Loucy (cell line): ENCODE measurements around the gene RNF181.

Source experiments
- H2AFZ ChIP-seq: fragments of 200-600 bp; sonication (generic); 2 replicates; pipeline ENCODE4 v1.6.0; 2016; ENCODE audit warnings: antibody characterized with exemption, mild to moderate bottlenecking, low read length, moderate library complexity
- H3F3A ChIP-seq: fragments of 200-600 bp; 2 replicates; pipeline ENCODE4 v1.6.0; 2016; ENCODE audit warnings: antibody characterized with exemption, low read depth, mild to moderate bottlenecking
- H3K27me3 ChIP-seq: fragments of 200-600 bp; sonication (generic); 2 replicates; pipeline ENCODE4 v1.6.1; 2014; ENCODE audit warnings: low read length, mild to moderate bottlenecking; ENCODE audit not compliant: insufficient read depth, poor library complexity, severe bottlenecking
- H3K36me3 ChIP-seq: fragments of 200-600 bp; sonication (generic); 2 replicates; pipeline ENCODE4 v1.6.1; 2016; ENCODE audit warnings: low read length; ENCODE audit not compliant: insufficient read depth
- H3K4me1 ChIP-seq: fragments of 200-600 bp; sonication (generic); 2 replicates; pipeline ENCODE4 v1.5.1; 2014; ENCODE audit warnings: low read length, mild to moderate bottlenecking; ENCODE audit not compliant: insufficient read depth, poor library complexity, severe bottlenecking
- H3K4me2 ChIP-seq: fragments of 200-600 bp; sonication (generic); 2 replicates; pipeline ENCODE4 v1.6.0; 2014; ENCODE audit warnings: antibody characterized with exemption, low read length, low read depth, mild to moderate bottlenecking; ENCODE audit not compliant: poor library complexity, severe bottlenecking
- H3K4me3 ChIP-seq: fragments of 200-600 bp; sonication (generic); 2 replicates; pipeline ENCODE4 v1.5.1; 2014; ENCODE audit warnings: low read length, mild to moderate bottlenecking, mixed read lengths; ENCODE audit not compliant: poor library complexity, severe bottlenecking
- H3K79me2 ChIP-seq: fragments of 200-600 bp; sonication (generic); 2 replicates; pipeline ENCODE4 v1.6.1; 2014; ENCODE audit warnings: low read length; ENCODE audit not compliant: insufficient read depth
- H3K9ac ChIP-seq: fragments of 200-600 bp; sonication (generic); 2 replicates; pipeline ENCODE4 v1.6.0; 2014; ENCODE audit warnings: mild to moderate bottlenecking, low read depth, low read length, moderate library complexity; ENCODE audit not compliant: poor library complexity, severe bottlenecking
- H3K9me2 ChIP-seq: fragments of 200-600 bp; sonication (generic); replicated peaks from 2 replicates; pipeline ENCODE4 v1.6.1; 2016; ENCODE audit warnings: low read depth, low read length, mixed read lengths
- H3K9me3 ChIP-seq: fragments of 200-600 bp; sonication (generic); 2 replicates; pipeline ENCODE4 v1.6.1; 2014; ENCODE audit warnings: mild to moderate bottlenecking, antibody characterized with exemption, low read length, low read depth; ENCODE audit not compliant: insufficient read depth
- H4K20me1 ChIP-seq: fragments of 200-600 bp; sonication (generic); 2 replicates; pipeline ENCODE4 v1.6.0; 2014; ENCODE audit warnings: antibody characterized with exemption, low read length, mild to moderate bottlenecking; ENCODE audit not compliant: insufficient read depth, poor library complexity, severe bottlenecking
- CTCF ChIP-seq: fragments of 200-600 bp; sonication (generic); conservative IDR thresholded peaks from 2 replicates; pipeline ENCODE4 v1.5.1; 2014; ENCODE audit warnings: mild to moderate bottlenecking, antibody characterized with exemption, low read length
- EZH2phosphoT487 ChIP-seq: fragments of 200-600 bp; IDR thresholded peaks from 2 replicates; pipeline ENCODE4 v1.6.1; 2018; ENCODE audit warnings: antibody characterized with exemption, mild to moderate bottlenecking, moderate library complexity, borderline replicate concordance

The RNF181 gene

GRCh38 chr2:85597241-85597640 lies 1.7 kb downstream of the RNF181 start:
- Histone ChIP-seq H3K9me3 (no peaks in the 10 kb centered on the region), H3K9me2 (no peaks in the 10 kb centered on the region), H4K20me1 (peaks cover 21% of the 10 kb centered on the region), H3F3A (no peaks in the 10 kb centered on the region), H3K9ac (peak overlapping the region; percentile 89), H3K4me1 (peaks cover 30% of the 10 kb centered on the region), H3K27me3 (no peaks in the 10 kb centered on the region), H3K4me3 (peak overlapping the region; percentile 97), H3K4me2 (peak overlapping the region; percentile 96), H2AFZ (no peak overlapping the region), H3K79me2 (peaks cover 44% of the 10 kb centered on the region), H3K36me3 (no peaks in the 10 kb centered on the region; the same call in 1 of the 2 replicates)
- TF ChIP-seq CTCF (no peak), EZH2phosphoT487 (no peak)

DNA sequence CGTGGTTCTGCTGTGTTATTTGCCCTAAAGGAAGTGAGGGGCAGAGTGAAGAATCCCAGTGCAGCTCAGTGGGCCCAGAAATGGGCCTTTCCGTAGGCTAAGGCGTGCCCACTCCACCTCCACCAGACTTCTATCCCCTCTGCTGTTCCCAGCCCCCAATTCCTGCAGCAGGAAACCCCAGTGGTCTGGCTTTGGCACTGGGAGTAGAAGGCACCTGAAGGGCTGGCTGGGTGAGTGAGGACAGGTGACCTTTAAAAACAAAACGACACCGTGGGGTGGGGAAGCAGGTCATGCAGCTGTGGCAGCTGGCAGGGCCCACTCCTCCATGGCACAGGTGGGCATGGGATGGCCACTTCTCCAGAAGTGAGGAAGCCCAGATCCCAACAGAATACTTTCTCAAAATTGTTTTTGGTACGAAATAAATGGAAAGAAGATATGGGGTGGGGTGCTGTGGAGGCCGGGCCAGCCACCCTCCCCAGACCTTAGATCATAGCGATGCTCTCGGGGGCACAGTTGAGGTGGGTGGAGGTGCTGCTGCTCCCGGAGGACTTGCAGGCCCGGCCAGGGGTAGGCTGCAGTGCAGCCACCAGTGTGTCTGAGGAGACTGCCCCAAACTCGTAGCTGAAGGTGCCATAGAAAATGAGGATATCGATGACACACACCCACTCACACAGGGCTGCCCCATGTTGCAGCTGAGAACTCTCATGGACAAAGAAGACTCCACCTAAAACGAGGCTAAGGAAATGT lies 3.2 kb downstream of the RNF181 start:
- no peaks in the 10 kb centered on the region for H3K9me3 ChIP-seq

GRCh38 chr2:85599468-85600234 lies 4.1 kb downstream of the RNF181 start:
- TF ChIP-seq CTCF: no peak
- TF ChIP-seq EZH2phosphoT487: no peak
- H2AFZ ChIP-seq: no peak overlapping the region
- H3K27me3 ChIP-seq: no peaks in the 10 kb centered on the region
- H3K9me3 ChIP-seq: no peaks in the 10 kb centered on the region
- no peaks in the 10 kb centered on the region for H3K9me2 ChIP-seq
- peaks cover 31% of the 10 kb centered on the region for H3K4me1 ChIP-seq
- H3K4me2 ChIP-seq: no peak overlapping the region
- H3K36me3 ChIP-seq: no peaks in the 10 kb centered on the region; the same call in 1 of the 2 replicates
- peaks cover 35% of the 10 kb centered on the region for H3K79me2 ChIP-seq
- no peak overlapping the region for H3K9ac ChIP-seq
- no peak overlapping the region for H3K4me3 ChIP-seq
- H3F3A ChIP-seq: no peaks in the 10 kb centered on the region
- peaks cover 21% of the 10 kb centered on the region for H4K20me1 ChIP-seq

More for the DNA sequence above, 3.2 kb downstream of the RNF181 start:
- H3F3A ChIP-seq: no peaks in the 10 kb centered on the region
- no peaks in the 10 kb centered on the region for H3K27me3 ChIP-seq
- no peak overlapping the region for H2AFZ ChIP-seq
- no peaks in the 10 kb centered on the region for H3K9me2 ChIP-seq
- no peak overlapping the region for H3K9ac ChIP-seq
- H3K36me3 ChIP-seq: no peaks in the 10 kb centered on the region; the same call in 1 of the 2 replicates
- H3K79me2 ChIP-seq: peaks cover 44% of the 10 kb centered on the region
- H3K4me2 ChIP-seq: no peak overlapping the region
- no peak for TF ChIP-seq CTCF
- TF ChIP-seq EZH2phosphoT487: no peak
- H3K4me1 ChIP-seq: peaks cover 36% of the 10 kb centered on the region
- H3K4me3 ChIP-seq: no peak overlapping the region
- peaks cover 21% of the 10 kb centered on the region for H4K20me1 ChIP-seq
